GM18909 (cell line): Measurements from ENCODE around the gene COA5.
"Not testable (repeated sequence)": the region's sequence is repeated elsewhere in the genome, so short reads cannot be mapped to it uniquely, and the experiment has no call there.

Experiments used
- ATAC-seq: cut with Tn5 transposase; IDR thresholded peaks from one replicate; pipeline ENCODE4 v1.9.1; 2021; ENCODE audit warnings: mild to moderate bottlenecking; ENCODE audit not compliant: unreplicated experiment, poor library complexity

The COA5 gene

GRCh38 chr2:98607104-98607503 lies 1.2 kb downstream of the COA5 start:
- no peak for ATAC-seq

GRCh38 chr2:98606431-98606830 lies 1.9 kb downstream of the COA5 start:
- ATAC-seq: no peak

- no peak for ATAC-seq
Observed at GRCh38 chr2:98605076-98605475, 3.2 kb downstream of the COA5 start.

- no peak for ATAC-seq
Observed at GRCh38 chr2:98604547-98604946, 3.8 kb downstream of the COA5 start.

- peak; percentile 77 for ATAC-seq
Observed at GRCh38 chr2:98601532-98602132, 6.7 kb downstream of the COA5 start.

GRCh38 chr2:98598781-98599428 lies 9.4 kb downstream of the COA5 start:
- ATAC-seq: no peak

- ATAC-seq: not testable (repeated sequence)
Observed at GRCh38 chr2:98594665-98595064, 13.6 kb downstream of the COA5 start.

GRCh38 chr2:98592565-98592964 lies 15.7 kb downstream of the COA5 start:
- no peak for ATAC-seq

GRCh38 chr2:98589489-98589888 lies 18.8 kb downstream of the COA5 start:
- ATAC-seq: no peak

- no peak for ATAC-seq
Observed at GRCh38 chr2:98588880-98589431, 19.4 kb downstream of the COA5 start.

GRCh38 chr2:98586551-98587140 lies 21.7 kb downstream of the COA5 start:
- no peak for ATAC-seq

GRCh38 chr2:98585386-98585785 lies 22.9 kb downstream of the COA5 start:
- no peak for ATAC-seq

- ATAC-seq: no peak
Observed at GRCh38 chr2:98583816-98584618, 24.3 kb downstream of the COA5 start.

GRCh38 chr2:98583276-98583675 lies 25.0 kb downstream of the COA5 start:
- no peak for ATAC-seq

- ATAC-seq: no peak
Observed at GRCh38 chr2:98582523-98582922, 25.8 kb downstream of the COA5 start.

GRCh38 chr2:98580656-98581284 lies 27.5 kb downstream of the COA5 start:
- no peak for ATAC-seq

- ATAC-seq: no peak
Observed at GRCh38 chr2:98579926-98580325, 28.4 kb downstream of the COA5 start.

GRCh38 chr2:98578231-98578630 lies 30.1 kb downstream of the COA5 start:
- ATAC-seq: no peak

- ATAC-seq: no peak
Observed at GRCh38 chr2:98577313-98577712, 31.0 kb downstream of the COA5 start.

- ATAC-seq: no peak
Observed at GRCh38 chr2:98576666-98577312, 31.5 kb downstream of the COA5 start.
